GM18870 (cell line): ENCODE data around the gene ELF5.

Experiments used
- ATAC-seq: cut with Tn5 transposase; IDR thresholded peaks from one replicate; pipeline ENCODE4 v1.9.1; 2021; ENCODE audit warnings: moderate library complexity; ENCODE audit not compliant: unreplicated experiment

ELF5 gene

DNA sequence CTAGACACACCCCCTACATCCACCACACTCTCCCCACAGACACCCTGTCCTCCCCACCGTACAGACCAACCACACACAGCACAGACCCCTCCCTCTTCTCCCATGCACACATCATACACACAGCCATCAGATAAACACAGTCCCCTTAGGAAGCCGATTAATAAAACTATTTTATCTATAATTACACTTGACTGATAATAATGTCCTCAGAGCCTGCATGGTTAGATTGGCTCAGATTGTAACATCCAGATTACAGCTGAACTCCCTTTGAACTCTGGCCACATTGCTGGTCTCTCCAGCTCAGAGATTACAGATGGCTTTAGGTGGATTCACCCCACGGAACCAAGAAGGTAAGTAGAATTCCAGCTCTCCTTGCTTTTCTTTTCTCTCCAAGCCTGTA is 9.5 kb upstream of the ELF5 start:
- ATAC-seq: no peak

DNA sequence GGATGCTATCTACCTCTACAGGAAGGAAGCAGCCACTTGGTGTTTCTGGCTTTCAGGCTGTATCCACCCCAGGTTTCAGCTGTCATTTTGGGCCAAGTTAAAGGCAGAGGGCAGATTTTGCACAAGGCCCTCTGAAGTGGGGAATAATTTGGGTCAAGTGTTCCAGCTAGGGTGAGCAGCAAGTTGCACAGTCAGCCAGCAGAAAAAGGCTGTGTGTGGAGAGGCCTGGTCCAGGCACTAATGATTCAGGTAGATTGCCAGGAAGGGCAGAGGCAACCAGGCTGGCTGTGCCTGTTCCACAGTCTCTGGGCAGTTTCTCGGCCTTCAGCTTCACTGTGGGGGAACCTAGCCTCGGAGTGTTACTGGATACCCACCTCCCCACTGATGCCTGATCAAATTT is 8.6 kb upstream of the ELF5 start:
- ATAC-seq: no peak

DNA sequence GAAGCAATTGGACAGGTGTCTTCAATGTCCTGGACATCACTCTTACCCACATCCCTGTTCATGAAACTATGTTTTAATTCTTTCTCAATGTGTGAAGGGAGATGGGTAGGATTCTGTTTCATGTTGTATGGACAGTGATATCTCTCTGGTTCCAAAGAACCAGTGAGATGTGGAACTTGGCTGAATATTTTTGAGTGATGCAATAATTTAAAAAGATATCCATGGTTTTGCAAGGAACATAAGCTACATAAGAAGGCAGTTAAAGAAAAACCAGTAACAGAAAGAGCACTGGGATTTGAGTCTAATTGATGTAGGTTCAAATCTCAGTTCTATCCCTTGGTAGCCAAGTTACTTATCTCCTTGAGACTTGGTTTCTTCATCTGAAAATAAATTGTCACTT is 7.7 kb upstream of the ELF5 start:
- no peak for ATAC-seq

DNA sequence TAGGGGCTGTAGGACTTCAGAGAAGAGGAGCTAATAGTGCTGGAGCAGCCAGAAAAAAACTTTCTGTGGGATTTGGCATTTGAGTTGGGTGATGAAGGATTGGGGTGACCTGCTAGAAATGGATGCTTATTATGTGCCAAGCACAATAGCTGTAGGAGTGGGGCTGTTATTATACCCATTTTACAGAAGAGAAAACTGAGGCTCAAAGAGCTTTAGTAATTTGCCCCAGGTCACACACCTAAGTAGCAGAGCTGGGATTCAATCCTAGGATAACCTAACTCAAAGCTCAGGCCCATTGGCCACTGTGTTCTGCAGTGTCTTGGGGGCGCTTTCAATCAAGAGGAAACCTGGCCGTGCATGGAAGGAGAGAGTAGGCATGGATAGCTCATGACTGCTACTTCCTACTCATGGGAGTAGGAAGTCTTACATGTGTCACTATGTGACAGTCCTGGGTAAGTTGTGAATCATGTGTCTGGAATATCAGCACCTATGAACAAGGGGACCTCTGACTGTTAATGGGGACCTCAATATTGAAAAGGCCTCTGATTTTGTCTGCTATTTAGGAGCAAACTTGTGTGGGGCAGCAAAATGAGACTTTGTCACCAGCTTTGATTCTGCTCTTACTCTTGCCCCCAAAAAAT is 6.1 kb upstream of the ELF5 start:
- no peak for ATAC-seq

DNA sequence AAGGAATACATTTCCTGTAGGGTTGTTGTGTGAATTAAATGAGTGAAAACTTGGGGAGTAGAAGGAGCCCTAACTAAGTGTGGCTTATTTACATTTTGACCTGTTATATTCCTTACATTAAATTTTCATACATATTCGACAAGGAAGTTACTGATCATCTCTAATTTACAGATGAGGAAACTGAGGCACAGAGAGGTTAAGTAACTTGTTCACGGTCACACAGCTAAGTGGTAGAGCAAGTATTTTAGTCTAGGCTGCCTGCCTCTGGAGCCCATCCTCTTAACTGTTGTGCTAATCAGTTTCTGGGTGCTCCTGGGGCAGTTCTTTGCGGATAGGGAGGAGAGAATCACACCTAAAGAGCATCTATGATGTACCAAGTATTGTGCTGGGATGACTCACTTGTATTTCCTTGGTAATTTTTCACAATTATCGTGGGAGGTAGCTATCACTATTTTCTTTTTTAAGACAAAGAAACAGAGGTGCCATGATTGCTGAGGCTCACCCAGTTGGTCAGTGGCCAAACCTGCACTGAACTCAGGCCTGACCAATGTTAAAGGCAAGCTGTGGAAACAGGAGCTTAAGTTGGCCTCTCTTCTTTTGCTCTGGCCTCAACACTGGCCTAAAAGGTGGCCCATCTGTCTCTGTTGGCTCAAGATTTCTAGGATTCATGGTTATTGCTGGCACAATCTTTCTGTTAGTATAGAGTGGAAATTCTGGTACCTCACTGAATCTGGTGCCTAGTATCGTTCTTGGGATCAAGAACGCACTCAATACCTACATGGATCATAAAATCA is 2.9 kb upstream of the ELF5 start:
- ATAC-seq: no peak

DNA sequence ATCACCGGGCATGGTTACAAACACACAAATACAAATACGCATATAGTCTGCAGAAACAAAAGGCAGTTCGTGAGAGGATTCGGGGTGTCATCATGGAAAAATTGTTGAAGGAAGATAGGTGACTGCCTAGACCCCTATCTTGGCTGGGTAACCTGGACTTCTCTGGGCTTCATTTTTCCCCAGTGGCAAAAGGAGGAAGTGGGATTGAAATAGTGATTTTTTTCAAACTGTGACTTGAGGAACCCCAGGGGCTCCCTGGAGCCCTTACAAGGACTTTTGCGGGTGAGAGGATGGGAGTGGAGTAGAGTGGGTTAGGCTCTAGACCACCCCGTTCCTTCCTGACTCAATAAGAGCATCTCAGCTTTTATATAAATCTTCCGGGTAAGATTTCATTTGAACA is 1.0 kb upstream of the ELF5 start:
- no peak for ATAC-seq

DNA sequence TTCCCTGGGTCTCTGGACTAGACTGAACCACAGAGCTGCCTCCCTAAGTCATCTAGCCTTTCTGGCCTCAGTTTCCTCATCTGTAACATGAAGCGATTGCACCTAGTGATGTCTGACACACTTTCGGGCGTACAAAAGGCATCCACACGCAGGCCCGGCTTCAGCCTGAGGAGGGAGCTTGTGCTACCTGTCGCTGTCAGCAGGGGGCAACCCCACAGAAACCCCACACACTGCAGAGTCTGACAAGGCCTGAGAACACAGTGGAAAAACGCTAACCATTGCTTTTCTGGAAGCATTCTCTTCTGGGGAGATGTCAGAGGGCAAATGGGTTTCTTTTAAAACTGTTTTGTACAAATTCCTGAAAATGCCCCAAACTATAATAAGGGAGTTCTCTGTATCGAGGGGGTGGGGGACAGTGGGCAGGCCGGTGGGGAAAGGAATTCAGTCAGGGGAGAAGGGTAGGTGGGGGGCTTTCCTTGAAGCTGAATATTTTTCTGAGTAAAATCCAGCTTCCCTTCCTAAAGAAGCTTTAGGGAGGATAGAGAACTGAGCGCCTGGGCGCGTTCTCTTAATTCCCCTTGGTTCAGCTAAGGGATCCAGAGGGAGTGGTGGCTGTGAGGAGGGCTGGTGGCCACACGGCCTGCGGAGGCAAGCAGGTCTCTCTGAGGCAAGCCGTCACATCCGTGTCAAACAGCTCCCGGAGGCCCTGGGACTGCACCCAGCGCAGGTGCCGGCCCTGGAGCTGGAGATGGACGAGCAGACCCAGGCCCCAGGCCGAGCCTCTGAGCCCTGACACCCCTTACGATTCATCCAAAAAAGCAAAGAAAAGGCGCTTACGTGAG is 533 bp downstream of the ELF5 start:
- ATAC-seq: peak; percentile 75

DNA sequence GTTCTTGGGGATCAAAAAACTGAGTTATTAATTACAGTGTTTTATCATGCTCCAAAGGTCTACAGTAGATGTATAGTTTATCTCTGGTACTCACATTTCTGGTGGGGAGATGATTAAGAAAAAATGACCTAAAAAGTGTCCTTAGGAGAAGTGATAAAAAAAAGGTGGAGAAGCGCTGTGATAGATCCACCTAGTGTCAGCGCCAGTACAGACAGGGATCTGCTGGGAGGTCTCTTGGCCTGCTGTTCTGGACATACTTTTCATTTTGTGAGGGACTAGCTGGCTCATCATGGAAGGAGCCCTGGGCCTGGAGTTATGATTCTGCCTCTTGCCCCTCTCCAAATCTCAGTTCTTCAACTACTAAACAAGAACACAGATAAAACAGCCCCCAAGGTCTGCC is 2.9 kb downstream of the ELF5 start:
- no peak for ATAC-seq

DNA sequence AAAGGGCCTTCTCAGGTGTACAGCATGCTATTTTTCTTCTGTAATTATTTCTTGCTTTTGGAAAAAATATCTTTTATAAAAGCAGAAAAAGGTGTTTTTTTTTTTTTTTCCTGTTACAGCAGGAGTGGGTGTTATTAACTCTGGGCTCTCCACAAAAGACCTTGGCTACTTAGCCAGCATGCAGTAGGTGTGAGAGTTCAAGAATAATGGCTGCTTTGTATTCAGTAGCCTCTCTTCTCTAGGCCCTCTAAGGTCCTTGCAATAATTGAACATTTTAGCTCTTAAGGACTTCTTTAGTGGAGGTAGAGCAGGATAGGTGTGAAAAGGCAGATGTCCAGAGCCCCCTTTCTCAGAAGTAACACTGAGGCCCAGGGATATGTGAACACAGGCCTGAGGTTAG is 3.4 kb downstream of the ELF5 start:
- no peak for ATAC-seq

DNA sequence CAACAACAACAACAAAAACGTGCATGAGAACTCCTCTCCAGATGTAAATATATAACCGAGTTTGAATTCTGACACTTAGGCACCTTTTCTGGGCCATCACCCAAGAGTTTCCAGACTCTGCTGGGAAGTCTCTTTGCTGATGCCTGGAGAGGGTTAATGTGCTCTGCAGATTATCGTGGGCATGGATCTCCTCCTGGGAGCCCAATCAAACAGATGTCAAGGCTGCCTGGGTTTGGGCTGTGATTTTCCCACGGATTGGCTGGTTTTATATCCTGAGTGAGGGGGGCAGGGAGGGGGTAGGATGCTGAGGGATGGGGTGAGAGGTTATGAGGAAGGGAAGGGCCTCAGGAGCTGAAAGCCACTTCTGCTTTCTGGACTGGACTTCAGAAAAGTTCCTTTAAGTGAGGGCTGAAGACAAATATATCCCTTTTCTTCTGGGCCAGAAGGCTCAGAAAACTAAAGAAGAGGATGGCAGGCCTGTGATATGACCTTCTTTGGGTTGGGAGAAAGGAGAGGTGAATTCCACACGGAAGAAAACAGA is 4.2 kb downstream of the ELF5 start:
- ATAC-seq: no peak

DNA sequence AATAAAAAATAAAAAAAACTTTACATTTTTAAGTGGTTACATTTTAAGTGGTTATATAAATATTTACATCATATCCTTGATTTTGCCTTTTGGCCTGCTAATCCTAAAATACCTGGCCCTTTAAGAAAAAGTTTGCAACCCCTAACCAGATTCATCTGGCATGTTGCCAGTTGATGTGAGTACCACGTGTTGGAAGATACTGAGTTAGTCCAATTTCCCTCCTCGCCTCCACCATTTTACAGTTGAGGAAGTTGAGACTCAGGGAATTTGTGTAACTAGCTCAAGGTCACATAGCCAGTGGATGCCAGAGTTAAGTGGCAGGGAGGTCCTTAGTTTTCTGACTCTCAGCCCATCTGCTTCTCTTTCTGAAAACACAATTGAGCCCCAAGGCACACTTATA is 5.1 kb downstream of the ELF5 start:
- ATAC-seq: no peak

DNA sequence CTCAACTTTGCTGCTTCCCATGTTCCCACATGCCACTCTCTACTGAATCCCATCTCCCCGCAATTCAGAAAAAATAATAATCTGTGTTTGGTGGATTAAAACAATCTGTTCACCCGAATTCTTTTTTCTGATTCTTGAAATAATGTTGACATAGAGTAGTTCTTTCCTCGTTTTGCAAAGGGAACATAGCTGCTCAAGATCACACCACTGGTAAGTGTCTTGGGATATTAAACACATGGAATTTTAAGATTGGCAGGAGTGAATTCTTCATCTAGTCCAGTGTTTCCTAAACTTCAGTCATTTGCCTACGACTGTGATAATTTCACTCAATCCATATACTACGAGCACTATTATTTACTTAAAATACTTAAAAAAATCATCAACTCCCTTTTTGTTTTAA is 6.0 kb downstream of the ELF5 start:
- ATAC-seq: no peak

DNA sequence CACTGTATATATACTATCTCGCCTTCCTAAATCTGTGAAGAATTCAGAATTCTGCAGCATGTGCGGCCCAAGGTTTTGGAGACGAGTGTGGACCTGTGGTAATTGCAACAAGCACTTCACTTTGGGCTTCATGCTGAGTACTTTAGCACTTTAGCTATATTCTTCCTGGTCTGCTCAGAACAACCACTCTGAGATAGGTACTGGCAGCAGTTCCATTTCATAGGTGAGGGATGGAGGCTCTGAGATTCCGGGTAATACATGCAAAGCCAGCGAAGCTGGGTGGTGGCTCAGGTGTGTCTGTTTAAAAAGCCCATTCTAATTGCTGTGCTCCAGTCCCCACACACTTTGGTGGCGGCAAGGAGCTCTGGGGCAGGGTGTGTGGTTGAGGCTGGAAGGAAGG is 6.4 kb downstream of the ELF5 start:
- ATAC-seq: no peak

DNA sequence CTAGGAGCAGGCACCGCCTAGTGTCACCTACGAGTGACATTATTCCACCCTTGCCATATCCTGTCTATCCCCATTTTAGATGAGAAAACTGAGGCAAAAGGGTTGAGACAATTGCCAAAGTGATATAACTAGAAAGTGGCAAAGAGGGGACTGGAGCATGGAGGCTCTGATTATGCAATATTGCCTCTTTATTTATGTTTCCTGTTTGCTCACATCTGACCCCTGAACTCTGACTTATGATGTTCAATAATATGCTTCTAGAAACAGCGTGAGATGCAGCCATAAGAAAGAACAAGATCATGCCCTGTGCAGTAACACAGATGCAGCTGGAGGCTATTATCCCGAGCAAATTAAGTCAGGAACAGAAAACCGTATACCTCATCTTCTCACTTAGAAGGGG is 7.7 kb downstream of the ELF5 start:
- no peak for ATAC-seq

DNA sequence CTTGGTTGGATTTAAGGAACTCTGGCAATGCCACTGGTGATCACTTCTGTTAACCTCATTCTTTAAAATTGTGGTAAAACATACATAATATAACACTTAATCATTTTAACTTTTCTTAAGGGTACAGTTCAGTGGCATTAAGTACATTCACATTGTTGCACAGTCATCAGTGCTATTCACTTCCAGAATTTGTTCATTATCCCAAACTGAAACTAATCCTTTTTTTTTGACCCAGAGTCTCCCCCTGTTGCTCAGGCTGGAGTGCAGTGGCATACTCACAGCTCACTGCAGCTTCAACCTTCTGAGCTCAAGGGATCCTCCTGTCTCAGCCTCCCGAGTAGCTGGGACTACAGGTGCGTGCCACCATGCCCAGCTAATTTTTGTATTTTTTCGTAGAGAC is 10.6 kb downstream of the ELF5 start:
- ATAC-seq: no peak

DNA sequence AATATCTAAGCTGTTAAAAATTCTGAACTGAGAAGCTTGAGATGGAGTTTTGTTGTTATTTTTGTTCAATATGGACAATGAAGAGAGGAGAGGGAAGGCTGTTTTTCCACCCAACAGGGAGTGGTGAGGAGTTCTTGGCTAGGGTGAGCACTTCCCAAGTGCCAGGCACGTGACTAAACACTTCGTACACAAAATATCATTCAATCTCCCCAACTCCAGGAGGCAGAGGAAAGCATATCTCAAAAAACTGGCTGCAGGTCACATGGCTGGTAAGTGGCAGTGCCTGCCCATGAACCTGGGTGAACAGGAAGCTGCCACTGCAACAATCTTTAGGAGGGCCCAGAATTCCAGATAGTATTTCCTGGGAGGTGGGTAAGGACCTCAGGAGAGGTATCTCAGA is 11.6 kb downstream of the ELF5 start:
- ATAC-seq: no peak

DNA sequence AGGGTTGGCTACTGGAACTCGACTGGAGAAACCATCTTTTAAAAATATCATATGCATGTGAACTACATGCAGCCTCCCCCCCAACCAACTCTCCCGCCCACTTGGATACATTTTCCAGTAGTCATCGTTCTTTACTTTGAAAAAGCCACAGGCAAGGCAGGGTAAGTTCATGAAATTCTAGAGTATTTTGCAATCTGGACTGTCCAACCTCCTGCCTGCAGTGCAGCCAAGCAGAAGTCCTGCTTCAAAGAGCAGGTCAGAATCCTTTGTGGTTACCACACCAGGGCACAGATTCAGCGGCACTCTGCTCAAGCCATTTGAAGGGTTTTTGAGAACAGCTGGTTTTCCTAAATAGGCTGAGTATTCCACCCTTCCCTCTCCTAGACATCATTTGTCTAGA is 12.1 kb downstream of the ELF5 start:
- ATAC-seq: no peak

DNA sequence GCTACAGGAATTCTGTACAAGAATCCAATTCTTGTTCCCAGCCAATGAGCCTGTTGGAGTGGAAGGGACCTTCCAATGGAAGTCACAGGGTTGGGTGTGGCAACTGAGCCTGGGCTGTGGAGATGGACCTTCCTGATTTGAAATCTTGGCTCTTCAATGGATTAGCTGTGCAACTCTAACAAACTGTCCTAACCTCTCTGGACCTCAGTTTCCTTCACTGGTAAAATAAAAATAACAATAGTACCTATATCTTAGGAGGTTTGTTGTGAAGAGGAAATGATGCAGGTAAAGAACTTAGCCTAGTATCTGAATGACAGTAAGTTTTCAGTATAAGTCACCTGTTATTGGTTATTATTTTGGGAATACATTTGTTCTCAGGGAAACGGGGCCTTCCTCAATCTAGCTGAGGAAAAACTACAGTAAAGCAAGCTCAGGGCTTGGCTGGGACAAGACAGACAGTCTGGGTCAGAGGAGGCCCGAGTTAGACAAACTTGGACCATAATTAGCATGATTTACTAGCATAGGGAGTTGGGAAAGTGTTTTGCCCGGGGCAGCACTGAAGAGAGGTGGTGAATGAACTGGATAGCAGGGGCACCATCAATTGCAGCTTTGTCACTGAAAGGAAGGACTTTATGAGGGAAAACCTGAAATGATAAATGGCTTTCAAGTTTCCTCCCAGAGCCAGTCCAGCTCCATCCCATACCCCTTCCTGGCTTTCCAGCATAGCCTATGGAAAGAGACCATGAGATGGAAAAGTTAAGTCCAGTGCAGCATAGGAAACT is 13.7 kb downstream of the ELF5 start:
- no peak for ATAC-seq

DNA sequence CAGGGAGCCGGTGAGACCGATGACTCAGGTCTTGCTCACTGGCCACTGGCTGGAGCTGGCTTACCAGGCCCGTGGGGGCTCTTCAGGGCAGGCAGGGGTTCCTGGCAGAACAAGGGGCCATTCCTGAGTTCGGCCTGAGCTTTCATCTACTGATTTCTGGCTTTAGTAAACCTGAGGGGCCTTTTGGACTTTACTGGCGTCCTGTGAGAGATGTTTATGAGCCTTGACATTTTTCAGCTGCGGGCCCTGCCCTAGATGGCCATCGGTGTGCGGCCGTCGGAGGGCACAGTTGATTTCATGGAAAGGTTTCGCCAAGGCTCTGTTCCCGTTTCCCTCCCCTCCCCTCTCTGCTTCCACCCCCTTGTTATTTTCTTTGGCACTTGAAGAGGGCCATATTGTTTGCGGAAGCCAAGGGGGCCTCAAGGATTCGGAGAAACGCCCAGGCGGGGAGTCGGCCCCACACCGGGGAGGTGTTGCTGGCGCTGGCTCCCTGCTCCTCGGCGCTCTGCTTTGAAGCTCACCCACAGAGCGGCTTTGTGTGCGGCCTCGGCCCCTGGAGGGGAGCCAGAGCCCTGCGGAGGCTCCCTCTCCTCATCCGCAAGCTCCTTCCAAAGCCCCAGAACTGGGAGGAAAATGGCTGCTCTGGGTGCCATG is 17.7 kb downstream of the ELF5 start:
- no peak for ATAC-seq

DNA sequence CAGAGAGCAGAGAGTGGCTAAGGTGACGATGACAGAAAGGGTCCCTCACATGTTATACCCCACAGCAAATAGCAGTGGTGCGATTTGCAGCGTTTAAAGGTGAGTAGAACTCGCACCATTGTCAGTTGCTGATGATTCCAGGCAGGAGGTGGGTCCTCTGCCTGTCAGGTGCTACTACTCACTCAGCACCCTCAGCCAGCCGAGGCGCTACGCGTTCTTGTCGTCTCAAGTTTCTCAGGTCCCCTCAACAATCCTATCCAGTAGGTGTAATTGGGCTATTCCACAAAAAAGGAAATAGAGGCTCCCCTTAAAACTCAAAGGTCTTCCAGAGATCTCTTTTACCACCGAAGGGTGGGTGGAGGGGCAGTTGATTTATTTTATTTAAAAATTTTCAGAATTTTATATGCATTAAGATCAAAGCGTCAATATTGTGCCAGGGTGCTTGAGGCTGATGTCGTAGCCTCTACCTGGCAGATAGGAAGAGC is 18.3 kb downstream of the ELF5 start:
- no peak for ATAC-seq
